ENCODE data around the gene RBM43.
"Not testable (repeated sequence)": the region's sequence is repeated elsewhere in the genome, so short reads cannot be mapped to it uniquely, and the experiment has no call there.

The RBM43 gene

DNA sequence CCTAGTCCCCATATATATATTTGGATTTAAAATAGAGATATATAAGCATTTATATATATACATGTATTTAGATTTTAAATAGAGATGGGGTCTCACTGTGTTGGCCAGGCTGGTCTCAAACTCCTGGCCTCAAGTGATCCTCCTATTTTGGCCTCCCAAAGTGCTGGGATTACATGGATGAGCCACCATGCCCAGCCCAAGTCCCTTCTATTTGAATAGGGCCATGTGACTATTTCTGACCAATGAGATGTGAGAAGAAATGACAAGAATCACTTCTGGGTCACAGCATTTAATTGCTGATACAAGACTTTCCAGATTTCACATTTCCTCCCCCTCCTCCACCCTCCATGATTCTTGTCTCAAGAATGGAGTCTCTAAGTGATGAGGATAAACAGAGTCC is 6.4 kb upstream of the RBM43 start:
- DNase-seq (ENCODE audit: low read depth, low spot score), result no peak

DNA sequence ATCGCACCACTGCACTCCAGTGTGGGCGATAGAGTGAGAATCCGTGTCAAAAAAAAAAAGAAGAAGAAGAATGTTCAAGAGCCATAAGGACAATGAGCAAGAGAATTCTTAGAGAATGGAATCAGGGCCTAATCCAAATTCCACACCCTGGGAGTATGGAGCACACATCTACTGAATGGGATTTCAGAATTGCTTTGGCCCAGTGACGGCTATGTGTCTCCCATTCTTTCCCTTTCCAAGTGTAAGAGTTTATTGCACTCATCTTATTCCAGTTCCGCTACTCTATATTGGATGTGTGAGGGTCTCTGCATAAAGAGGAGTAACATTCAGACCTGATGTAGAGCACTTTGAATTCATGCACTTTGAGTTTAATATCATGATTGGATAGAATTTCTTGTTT is 5.9 kb upstream of the RBM43 start:
- no peak for DNase-seq (ENCODE audit: low read depth, low spot score)

DNA sequence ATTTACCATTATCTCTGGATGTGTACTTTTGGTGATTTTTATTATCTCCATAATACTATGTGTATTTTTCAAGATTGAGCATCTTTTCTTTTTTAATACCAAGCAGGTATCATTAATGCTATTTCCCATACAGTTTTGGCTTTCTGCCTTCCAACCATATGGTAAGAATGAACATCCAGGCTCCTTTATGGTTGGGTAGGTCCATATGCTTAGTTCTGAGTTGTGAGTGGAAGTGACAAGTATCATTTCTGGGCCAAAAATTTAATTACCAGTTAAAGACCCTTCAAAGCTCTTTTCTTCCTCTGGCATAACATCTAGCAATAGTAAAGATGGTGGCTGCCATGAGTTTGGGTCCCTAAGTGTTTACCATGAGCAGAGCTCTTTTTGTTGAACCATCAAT is 4.3 kb upstream of the RBM43 start:
- no peak for DNase-seq (ENCODE audit: low read depth, low spot score)

DNA sequence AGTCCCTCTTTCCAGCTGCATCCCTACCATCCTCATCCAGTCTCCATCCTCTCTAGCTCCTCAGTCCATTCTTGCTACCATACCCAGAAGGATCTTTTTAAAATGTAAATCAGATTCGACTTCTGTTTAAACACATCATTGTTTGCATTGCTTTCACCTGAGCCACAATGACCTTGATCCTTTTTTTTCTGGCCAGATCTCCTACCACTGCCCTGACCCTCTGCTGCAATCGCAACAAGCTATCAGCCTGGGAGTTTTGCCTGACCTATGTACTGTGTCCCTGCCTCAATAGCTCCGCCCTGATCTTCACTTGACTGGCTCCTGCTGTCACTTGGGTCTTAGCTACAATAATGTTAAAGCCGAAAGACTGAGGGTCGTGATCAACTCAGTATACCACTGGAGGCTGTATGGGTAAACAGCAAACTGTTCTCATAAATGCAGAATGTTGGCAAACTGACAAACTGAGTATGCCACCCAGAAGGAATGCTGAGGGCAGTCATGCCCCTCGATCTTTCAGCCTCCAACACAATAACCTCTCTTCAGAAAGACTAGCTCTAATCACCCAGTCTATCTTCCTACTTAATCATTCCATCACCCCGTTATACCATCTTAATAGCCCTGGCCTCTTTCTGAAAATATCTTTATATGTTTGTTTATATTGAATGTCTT is 2.6 kb upstream of the RBM43 start:
- no peak for DNase-seq (ENCODE audit: low read depth, low spot score)

DNA sequence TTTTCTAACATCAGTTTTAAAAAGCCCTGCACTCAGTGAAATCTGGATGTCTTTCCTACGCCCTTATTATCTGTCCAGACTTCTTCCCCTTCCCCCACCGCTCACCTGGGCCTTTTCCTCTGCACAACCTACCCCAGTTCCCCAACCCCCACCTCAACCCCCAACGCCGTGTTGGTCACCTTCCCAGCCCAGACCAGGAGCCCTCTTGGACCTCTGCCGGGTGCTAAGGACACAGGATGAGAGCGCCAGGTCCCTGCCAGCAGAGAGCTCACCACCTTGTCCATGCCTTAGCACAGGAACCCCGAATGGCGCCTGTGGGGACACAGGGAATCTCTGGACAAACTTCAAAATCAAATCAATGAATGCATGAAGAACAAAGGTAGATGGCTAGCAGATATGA is 966 bp upstream of the RBM43 start:
- DNase-seq (ENCODE audit: low read depth, low spot score), result no peak

DNA sequence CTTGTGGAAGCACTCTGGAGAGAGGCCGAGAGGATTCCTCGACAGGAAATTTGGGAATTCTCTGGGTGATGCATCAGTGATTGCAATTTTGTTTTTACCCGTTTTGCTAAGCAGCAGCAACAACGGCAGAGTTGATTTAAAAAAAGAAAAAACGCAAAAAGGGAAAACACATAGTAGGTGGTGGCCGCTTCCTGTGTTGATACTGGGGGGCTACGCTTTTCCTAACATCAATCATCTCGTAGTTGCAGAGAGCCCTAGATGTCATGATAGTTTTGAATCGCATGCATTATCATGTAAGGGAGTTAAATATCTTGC is 271 bp upstream of the RBM43 start:
- no peak for DNase-seq (ENCODE audit: low read depth, low spot score)

DNA sequence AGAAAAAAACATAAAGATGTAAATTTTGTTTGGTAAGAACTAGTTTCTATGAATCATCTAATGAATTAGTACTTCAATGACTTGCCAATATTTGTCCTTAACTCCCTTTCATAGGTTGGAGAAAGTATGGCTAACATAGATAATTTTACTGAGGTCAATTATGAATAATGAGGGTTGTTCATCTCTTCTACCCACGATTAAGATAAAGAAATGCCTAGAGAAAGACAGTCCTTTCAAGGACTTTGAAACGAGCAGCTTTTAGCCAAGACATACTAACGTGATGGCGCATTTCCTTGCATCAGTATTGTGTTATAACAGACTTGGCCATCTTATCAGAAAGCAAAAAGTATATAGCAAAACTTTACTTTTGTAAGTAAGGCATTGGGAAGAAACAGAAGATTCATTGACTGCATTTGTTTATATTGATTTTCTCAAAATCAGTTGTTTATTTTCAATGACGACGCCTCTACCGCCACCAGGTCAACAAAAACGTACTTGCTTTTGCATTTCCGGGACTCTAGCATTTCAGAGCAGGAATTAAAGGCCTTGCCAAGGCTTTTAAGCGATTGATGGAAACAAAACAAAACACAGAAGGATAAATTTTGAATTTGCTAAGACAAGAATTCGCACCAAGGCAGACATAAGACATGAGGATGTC is 961 bp downstream of the RBM43 start:
- no peak for DNase-seq (ENCODE audit: low read depth, low spot score)

DNA sequence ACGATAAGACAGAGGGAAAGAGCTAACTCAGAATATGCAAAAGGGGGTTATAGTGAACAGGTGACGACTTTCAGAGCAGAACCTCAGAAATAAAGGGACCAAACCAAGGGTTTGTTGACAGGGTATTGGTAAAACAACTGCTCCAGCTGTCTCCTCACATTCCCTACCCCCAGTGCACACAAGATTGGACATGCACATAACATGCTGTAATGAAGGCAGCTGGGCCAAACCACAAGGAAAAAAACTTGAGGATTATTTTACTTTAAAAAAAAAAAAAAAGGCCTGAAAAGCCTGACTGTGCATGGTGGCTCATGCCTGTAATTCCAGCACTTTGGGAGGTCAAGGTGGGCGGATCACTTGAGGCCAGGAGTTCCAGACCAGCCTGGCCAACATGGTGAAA is 3.5 kb downstream of the RBM43 start:
- DNase-seq (ENCODE audit: low read depth, low spot score), result no peak

DNA sequence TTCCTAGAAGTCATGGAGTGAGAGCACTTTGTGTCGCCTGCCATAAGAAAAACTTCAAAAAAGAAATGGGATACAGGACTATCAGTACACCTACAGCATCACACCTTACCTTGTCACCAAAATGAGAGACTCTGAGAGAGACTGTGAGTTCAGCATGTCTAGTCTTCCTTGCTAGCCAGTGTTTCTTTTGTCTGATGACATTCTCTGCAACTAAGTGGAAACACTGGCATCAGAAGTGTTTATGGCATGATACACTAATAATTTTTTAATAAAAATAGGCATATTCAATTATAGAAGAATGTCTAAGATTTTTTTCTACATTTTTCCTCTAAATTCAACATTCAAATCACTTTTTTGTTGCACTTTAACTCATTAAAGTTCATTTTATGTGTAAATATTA is 9.0 kb downstream of the RBM43 start:
- no peak for DNase-seq (ENCODE audit: low read depth, low spot score)

DNA sequence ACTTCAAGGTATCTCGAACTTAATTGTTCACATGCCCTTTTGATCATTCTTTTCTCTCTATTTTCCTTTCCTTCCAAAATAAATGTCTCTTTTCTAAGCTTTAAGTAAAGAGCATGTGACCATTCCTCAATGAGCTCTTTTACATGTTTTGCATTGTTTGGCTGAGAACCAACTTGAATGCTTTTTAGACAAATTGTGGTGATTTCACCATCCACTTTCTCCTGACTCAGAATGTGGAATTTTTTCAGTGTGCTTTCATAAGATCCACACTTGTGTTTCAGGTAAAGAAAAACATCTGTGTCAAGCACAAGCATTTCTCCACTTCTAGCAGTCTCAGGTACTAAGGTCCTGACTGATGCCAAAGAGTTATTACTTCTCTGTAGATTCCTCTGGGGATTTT is 10.7 kb downstream of the RBM43 start:
- DNase-seq (ENCODE audit: low read depth, low spot score), result no peak

DNA sequence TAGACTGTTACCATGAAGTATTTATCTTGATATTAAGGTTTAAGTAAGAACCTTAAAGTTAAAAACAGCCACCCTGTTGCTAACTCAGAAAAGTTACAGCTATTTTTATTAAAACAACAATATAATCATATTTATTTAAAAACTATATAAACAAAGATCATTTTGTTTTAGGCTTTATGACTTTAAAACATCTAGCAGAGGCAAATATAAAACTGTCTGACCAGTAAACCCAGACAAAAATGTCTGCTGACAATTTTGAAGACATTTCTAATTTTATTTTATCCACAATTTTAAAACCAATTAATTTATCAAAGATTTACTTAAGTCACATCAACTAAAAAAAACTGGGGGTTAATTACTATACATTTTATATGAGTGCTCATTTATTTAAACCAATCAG is 14.2 kb downstream of the RBM43 start:
- DNase-seq (ENCODE audit: low read depth, low spot score), result no peak

DNA sequence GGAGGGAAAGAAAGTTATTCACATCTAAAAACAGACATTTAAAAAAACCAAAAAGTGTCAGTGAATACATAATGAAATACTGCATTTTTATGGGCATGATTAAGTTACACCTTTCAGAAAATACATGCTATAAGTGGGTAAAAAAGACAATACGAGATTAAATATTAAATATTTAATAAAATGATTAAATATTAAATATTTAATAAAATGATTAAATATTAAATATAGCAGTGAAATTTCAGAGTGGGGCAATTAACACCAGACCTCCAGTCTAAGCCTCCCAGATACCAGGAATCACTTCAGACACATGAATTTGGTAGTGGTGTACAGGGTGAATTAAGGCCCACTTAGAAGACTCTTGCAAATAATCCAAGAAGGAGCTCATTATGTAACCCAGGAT is 15.5 kb downstream of the RBM43 start:
- DNase-seq (ENCODE audit: low read depth, low spot score), result no peak

DNA sequence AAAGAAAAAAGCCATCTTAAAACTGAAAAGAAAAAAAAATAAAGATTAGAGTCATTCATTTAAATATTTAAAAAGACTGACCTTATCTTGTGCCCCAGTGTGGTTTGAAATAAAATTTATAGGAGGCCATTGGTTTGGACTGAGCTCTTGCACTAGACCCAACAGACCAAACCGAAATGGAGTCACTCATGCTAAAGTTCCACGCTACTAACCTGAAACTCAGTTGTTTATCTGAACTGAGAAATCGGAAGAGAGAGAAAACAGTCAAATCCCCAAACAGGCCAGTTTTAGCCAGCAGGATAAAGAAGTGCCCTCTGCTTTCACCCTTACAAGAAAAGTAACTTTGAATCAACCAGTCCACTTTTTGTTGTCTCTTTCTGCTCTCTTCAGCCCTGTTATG is 18.2 kb downstream of the RBM43 start:
- no peak for DNase-seq (ENCODE audit: low read depth, low spot score)

DNA sequence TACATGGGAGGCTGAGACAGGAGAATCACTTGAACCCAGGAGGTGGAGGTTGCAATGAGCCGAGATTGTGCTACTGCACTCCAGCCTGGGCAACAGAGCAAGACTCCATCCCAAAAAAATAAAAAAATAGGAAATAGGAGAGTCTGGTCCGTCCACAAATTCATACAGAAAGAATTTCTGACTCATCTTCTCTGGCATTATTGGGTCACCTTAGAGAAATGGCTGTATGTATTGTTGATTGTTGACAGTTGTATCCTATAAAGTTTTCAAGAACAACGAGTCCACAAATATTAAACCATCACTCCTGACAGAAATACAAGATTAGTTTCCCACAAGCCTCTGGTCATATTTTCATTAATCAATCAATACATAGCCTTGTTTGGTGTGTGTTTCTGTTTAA is 20.4 kb downstream of the RBM43 start:
- DNase-seq (ENCODE audit: low read depth, low spot score), result no peak

DNA sequence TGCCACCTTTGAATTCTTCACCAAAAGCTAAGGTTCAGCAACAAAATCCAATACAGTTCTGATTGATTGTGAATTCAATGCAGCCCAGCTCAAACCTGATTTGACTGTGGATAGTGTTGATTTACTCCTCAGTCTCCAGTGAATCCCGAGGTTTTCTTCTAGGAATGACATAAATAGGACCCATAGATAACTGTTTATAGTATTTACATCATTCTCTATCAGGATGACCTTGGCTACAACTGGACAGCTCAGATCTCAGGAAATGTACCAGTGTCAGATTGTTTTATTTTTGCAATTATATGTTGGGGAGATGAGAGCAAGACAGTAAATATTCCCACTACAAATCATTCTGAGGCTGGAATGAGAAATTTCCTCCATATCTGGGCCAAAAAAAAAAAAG is 21.2 kb downstream of the RBM43 start:
- no peak for DNase-seq (ENCODE audit: low read depth, low spot score)

DNA sequence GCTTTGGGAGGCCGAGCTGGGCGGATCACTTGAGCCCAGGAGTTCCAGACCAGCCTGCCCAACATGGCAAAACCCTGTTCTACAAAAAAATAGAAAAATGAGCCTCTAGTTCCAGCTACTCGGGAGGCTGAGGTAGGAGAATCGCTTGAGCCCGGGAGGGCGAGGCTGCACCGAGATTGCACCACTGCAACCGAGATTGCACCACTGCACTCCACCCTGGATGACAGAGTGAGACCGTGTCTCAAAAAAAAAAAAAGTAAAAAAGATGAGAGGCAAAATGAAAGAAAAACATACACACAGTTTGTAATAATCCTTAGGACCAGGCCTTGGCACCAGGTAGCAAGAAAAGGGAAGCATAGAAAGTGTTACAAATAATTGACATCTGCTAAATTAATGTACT is 22.0 kb downstream of the RBM43 start:
- no peak for DNase-seq (ENCODE audit: low read depth, low spot score)

DNA sequence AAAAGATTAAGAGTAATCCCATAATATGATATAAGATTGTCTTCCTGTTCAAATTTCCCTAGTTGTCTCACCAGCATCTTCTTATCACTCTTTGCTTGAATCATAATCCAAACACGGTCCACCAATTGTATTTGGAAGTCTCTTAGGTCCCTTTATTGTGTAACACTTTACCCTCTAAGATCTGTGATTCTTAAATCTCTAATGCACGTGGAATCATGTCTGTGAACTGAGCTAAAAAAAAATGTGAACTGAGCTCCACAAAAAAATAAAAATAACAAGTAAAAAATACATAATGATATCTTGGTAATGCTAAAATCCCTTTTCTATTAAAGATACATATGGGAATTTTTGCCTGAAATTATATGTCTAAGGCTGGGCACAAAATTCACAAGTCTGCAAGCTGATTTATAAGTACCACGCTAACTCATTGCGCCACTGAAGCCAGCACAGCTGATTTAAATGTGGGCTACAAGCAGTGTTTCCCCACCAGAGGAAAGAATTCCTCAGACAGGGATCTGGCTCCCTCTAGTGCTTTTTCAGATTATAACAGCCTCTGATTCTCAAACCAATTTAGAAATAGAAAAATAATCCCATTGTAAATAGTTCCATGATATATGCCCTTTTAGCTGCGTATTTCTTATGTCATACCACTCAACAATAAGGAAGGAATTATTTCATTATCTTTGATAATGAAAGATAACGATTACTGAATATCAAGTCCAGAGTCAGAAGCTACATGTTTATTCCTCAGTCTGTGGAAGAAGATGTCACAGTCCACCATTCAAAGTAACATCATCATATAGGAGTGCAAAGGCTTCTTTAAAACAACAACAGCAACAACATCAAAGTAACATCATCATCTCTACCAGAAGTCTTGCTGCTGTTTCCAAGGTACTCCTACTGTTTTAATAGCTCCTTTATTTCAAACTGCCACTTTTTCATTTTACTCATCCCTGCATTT is 22.9 kb downstream of the RBM43 start:
- DNase-seq (ENCODE audit: low read depth, low spot score), result peak; percentile 42

DNA sequence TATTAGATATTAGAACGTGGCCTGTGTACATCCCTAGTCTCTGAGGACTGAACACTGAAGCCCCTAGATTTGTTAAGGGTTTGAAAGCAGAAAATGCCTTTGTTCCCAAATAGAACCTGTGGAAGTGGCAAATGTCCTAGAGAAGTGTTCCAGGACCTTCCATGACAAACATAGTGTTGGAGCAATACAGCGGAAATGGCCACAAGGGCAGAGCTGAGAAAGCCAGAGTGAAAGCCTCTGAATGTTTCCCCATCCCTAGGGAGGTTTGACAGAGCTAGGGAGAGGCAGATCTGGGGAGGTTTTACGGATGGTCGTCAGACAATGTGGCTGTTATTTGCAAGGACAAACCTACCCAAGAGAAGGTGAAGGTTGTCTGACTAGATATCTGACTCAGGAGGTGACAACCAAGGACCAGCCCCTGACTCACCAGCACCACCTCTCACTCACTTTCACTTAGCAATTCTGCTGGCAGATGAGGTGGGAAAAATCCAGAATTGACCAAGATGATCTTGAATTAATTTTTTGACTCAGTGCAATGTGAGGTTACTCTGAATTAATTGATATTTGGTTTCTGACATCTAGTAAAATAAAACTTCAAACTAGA is 24.1 kb downstream of the RBM43 start:
- no peak for DNase-seq (ENCODE audit: low read depth, low spot score)

DNA sequence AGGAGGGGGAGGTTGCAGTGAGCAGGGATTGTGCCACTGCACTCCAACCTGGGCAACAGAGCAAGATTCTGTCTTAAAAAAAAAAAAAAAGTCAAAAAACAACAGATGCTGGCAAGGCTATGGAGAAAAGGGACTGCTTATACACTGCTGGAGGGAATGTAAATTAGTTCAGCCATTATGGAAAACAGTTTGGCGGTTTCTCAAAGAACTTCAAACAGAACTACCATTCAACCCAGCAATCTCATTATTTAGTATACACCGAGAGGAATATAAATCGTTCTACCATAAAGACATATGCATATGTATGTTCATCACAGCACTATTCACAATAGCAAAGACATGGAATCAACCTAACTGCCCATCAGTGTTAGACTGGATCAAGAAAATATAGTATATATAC is 27.9 kb downstream of the RBM43 start:
- DNase-seq (ENCODE audit: low read depth, low spot score), result not testable (repeated sequence)

DNA sequence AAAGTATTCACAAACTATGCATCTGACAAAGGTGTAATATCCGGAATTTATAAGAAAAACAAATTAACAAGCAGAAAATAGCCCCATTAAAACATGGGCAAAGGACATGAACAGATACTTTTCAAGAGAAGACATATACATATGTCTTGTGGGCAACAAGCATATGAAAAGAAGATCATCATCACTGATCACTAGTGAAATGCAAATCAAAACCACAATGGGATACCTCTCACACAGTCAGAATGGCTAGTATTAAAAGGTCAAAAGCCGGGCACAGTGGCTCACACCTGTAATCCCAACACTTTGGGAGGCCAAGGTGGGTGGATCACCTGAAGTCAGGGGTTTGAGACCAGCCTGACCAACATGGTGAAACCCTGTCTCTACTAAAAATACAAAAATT is 28.4 kb downstream of the RBM43 start:
- not testable (repeated sequence) for DNase-seq (ENCODE audit: low read depth, low spot score)

DNA sequence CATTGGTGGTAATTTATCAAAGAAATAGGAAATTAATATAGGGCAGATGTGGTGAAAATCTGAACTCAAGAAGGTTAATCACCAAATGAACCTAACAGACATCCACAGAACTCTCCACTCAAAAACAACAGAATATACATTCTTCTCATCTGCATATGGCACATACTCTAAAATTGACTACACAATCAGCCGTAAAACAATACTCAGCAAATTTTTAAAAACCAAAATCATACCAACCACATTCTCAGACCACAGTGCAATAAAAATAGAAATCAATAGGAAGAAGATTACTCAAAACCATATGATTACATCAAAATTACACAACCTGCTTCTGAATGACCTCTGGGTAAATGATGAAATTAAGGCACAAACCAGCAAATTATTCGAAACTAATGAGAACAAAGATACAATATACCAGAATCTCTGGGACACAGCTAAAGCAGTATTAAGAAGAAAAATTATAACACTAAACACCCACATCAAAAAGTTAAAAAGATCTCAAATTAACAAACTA is 31.0 kb downstream of the RBM43 start:
- DNase-seq (ENCODE audit: low read depth, low spot score), result no peak

DNA sequence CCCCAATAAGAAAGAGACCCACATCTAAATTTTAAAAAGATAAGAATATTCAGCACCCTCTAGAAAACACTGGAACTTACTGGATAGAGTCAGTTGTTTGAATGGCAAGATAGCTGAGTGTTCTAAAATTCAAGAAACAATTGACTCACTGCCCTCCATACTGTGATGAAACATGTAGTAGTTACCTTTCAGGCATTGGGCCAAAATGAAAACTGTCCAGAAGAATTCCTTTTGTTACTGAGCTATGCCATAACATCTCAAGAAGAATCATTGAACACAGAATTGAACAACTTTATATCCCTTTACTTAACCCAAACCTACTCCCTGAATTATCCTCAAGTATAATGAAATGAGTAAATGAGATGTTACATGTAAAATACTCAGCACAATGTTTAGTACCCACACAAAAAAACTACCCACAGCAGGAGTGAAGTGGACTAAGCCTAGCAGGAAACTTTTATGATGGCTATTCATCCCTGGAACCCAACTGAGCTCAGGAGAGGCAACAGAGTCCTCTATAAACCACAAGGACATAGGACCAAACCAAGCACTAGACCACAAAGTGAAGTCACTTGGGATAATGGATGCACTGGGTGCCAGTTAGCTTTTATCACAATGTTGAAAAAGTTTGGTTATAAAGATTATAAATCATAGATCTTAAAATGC is 32.7 kb downstream of the RBM43 start:
- DNase-seq (ENCODE audit: low read depth, low spot score), result no peak

Measured in ELF-1 (cell line).